ENCODE measurements around the gene PIWIL4. TPM values are rescaled to one million over a fixed set of nuclear protein-coding genes. Genes with fewer than 3 reads are reported as not detected.

The PIWIL4 gene
- polyA plus RNA-seq, 1 of the 3 experiments (the other 2 are of a cell fraction), result 1.7 TPM

- Histone ChIP-seq H3F3A (replicated peaks; ENCODE audit: insufficient read depth) (no peaks in the 10 kb centered on the region), H3K36me3 (replicated peaks in 1 of 2; ENCODE audit: control insufficient read depth in 1 of 2, insufficient read depth in 2 of 2, low read length in 1 of 2) (no peaks in the 10 kb centered on the region), H3K9me2 (no peaks in the 10 kb centered on the region), H3K4me2 (no peak overlapping the region), H3K9me3 (no peaks in the 10 kb centered on the region), H3K4me1 (ENCODE audit: control insufficient read depth in 1 of 2, insufficient read depth in 2 of 2, low read depth in 1 of 2, low read length in 1 of 2) (no peaks in the 10 kb centered on the region), H2AFZ (ENCODE audit: low read depth) (no peak overlapping the region), H4K20me1 (ENCODE audit: insufficient read depth) (no peaks in the 10 kb centered on the region), H3K27ac (ENCODE audit: low read depth in 2 of 2, low read length in 1 of 2) (no peak overlapping the region), H3K9ac (no peak overlapping the region), H3K79me2 (ENCODE audit: insufficient read depth) (no peaks in the 10 kb centered on the region), H3K4me3 (ENCODE audit: low read depth in 2 of 2, low read length in 1 of 2) (no peak overlapping the region), H3K27me3 (ENCODE audit: insufficient read depth) (no peaks in the 10 kb centered on the region)
- ChIA-PET POLR2A (no interaction called here), CTCF (interaction anchor here (0.7 kb wide), 1 partner anchor 113 kb away, joined by 3 read pairs; no protein-coding TSS in a partner anchor)
- 18% methylated on average over 1 of the region's 1 CpG for WGBS (ENCODE audit: low lambda C conversion rate)
- TF ChIP-seq TEAD4 (IDR thresholded peaks at IDR 0.05; ENCODE audit: borderline replicate concordance, insufficient read depth) (no peak), MEF2A (IDR thresholded peaks at IDR 0.05; ENCODE audit: borderline replicate concordance, low read depth) (no peak), TCF12 (IDR thresholded peaks at IDR 0.05) (no peak), MXI1 (IDR thresholded peaks at IDR 0.05; ENCODE audit: low read depth, low read length) (no peak), RAD21 (IDR thresholded peaks at IDR 0.05; ENCODE audit: low read length) (no peak), CHD2 (IDR thresholded peaks at IDR 0.05; ENCODE audit: low read length, partially characterized antibody) (no peak), IRF3 (IDR thresholded peaks at IDR 0.05; ENCODE audit: low read depth, low read length) (no peak), REST (IDR thresholded peaks at IDR 0.05; ENCODE audit: low read depth, low read length) (no peak), EP300 (IDR thresholded peaks at IDR 0.05; ENCODE audit: borderline replicate concordance in 1 of 2, low read depth in 1 of 2, low read length in 1 of 2) (no peak), YY1 (IDR thresholded peaks at IDR 0.05; ENCODE audit: low read depth) (no peak), NRF1 (IDR thresholded peaks at IDR 0.05; ENCODE audit: low read depth, low read length) (no peak), POLR2AphosphoS5 (IDR thresholded peaks at IDR 0.05; ENCODE audit: low read depth, low read length) (no peak), GABPA (IDR thresholded peaks at IDR 0.05; ENCODE audit: low read depth) (no peak), GATA2 (CRISPR knock-in tag; IDR thresholded peaks at IDR 0.05) (no peak), USF2 (IDR thresholded peaks at IDR 0.05; ENCODE audit: borderline replicate concordance, low read depth, low read length) (no peak), SIN3A (IDR thresholded peaks at IDR 0.05; ENCODE audit: borderline replicate concordance, low read depth, low read length) (no peak), RXRA (IDR thresholded peaks at IDR 0.05; ENCODE audit: borderline replicate concordance, low read depth) (no peak), USF1 (IDR thresholded peaks at IDR 0.05; ENCODE audit: borderline replicate concordance, low read depth) (no peak), NFIC (IDR thresholded peaks at IDR 0.05; ENCODE audit: borderline replicate concordance) (no peak)
- no peak for DNase-seq
These were observed 62.6 kb downstream of the PIWIL4 start for GRCh38 chr11:94629741-94630140.

Measured in SK-N-SH (cell line).